K562 (cell line): ENCODE results near the gene ROR2. TPM values are rescaled to one million over a fixed set of nuclear protein-coding genes. Genes with fewer than 3 reads are reported as not detected.

Source experiments
- ATAC-seq: fragments of 200-7000 bp; cut with Tn5 transposase; 3 replicates; pipeline ENCODE4 v1.9.1; 2020; ENCODE audit warnings: moderate library complexity
- BruUV-seq: library from RNA; stranded (reverse); fragments of 400-500 nt; replicated peaks from 2 replicates; lab custom pipeline; 2021; lab: Mats Ljungman, UMichigan
- CTCF ChIA-PET: fragments of 300-600 bp; formaldehyde crosslinking; extraction: SDS; loops from one replicate; lab custom pipeline; 2021; ENCODE audit warnings: low intra/inter-chr PET ratio; lab: Yijun Ruan, JAX
- POLR2A ChIA-PET: fragments of 300-600, 350-650 bp; sonication (Branson Sonifier 250); formaldehyde crosslinking; extraction: SDS; loops from one replicate; lab custom pipeline; 2021; ENCODE audit warnings: antibody characterized with exemption, inconsistent platforms; lab: Yijun Ruan, JAX
- DNase-seq, 4 experiments: peaks; one replicate each; pipeline versions ENCODE4 v3.0.0 to v3.0.0-alpha.2; 2011 to 2018; ENCODE audit warnings: low spot score in 3 of 4, mixed read lengths in 3 of 4; ENCODE audit errors: extremely low read depth in 1 of 4
- FAIRE-seq: peaks from 2 replicates; lab custom pipeline; 2011; peaks lifted over from hg19 to GRCh38; lab: Jason Lieb, UNC
- H2AFZ ChIP-seq: 2 replicates; pipeline ENCODE4 v1.6.0; 2011; ENCODE audit warnings: low read depth, low read length, control low read depth, inconsistent platforms
- H3K27ac ChIP-seq: fragments of 200-600 bp; 3 replicates; pipeline ENCODE4 v1.8.0; 2011; ENCODE audit warnings: low read depth, mild to moderate bottlenecking, control low read depth, inconsistent platforms, low read length, moderate library complexity, mixed read lengths; ENCODE audit errors: extremely low read depth
- H3K27me3 ChIP-seq, 2 experiments: fragments of 300-600 bp in 1 of 2; 2 replicates in 1 of 2; 3 replicates in 1 of 2; pipeline versions ENCODE4 v1.6.0 to v1.8.0; 2011; ENCODE audit warnings: inconsistent platforms in 2 of 2, low read length in 2 of 2, mild to moderate bottlenecking in 1 of 2, mixed read lengths in 1 of 2, moderate library complexity in 1 of 2; ENCODE audit not compliant: control insufficient read depth in 2 of 2, insufficient read depth in 2 of 2
- H3K36me3 ChIP-seq: fragments of 300-600 bp; 3 replicates; pipeline ENCODE4 v1.8.0; 2011; ENCODE audit warnings: mild to moderate bottlenecking, low read length, inconsistent platforms; ENCODE audit not compliant: control insufficient read depth, insufficient read depth
- H3K4me1 ChIP-seq, 2 experiments: fragments of 200-600 bp in 1 of 2; replicated peaks in 1 of 2; 2 replicates in 1 of 2; 3 replicates in 1 of 2; pipeline versions ENCODE4 v1.5.1 to v1.8.0; 2011; ENCODE audit warnings: inconsistent platforms in 2 of 2, low read length in 2 of 2, mild to moderate bottlenecking in 1 of 2, mixed read lengths in 1 of 2, moderate library complexity in 1 of 2; ENCODE audit not compliant: control insufficient read depth in 2 of 2, insufficient read depth in 2 of 2
- H3K4me2 ChIP-seq: 2 replicates; pipeline ENCODE4 v1.6.1; 2011; ENCODE audit warnings: low read length, control low read depth, inconsistent platforms, mixed read lengths; ENCODE audit not compliant: insufficient read depth
- H3K4me3 ChIP-seq: fragments of 200-600 bp; sonication (generic), shearing (Covaris generic); 2 replicates; pipeline ENCODE4 v1.5.1; 2016; ENCODE audit warnings: control low read depth, inconsistent platforms
- H3K79me2 ChIP-seq: fragments of 200-600 bp; 3 replicates; pipeline ENCODE4 v1.8.0; 2011; ENCODE audit warnings: low read length, inconsistent platforms; ENCODE audit not compliant: control insufficient read depth, insufficient read depth
- H3K9ac ChIP-seq, 2 experiments: 2 replicates each; pipeline versions ENCODE4 v1.6.0 to v1.6.1; 2011; ENCODE audit warnings: low read depth in 2 of 2, low read length in 2 of 2, control low read depth in 1 of 2, inconsistent platforms in 1 of 2, mild to moderate bottlenecking in 1 of 2, mixed read lengths in 1 of 2; ENCODE audit not compliant: insufficient read depth in 1 of 2
- H3K9me1 ChIP-seq: one replicate; pipeline ENCODE4 v1.6.0; 2011; ENCODE audit warnings: inconsistent platforms, mild to moderate bottlenecking, low read length, moderate library complexity; ENCODE audit not compliant: control insufficient read depth, insufficient read depth
- H3K9me3 ChIP-seq: replicated peaks from 2 replicates; pipeline ENCODE4 v1.5.1; 2011; ENCODE audit warnings: low read depth, low read length, inconsistent platforms; ENCODE audit not compliant: control insufficient read depth, insufficient read depth
- H4K20me1 ChIP-seq: replicated peaks from 2 replicates; pipeline ENCODE4 v1.6.1; 2011; ENCODE audit warnings: low read length, inconsistent platforms, mixed read lengths; ENCODE audit not compliant: control insufficient read depth, insufficient read depth
- ARHGAP35 ChIP-seq: fragments of 450-650 bp; IDR thresholded peaks from 2 replicates; pipeline ENCODE4 v1.6.1; 2018; ENCODE audit not compliant: partially characterized antibody
- ARNT ChIP-seq, 2 experiments: fragments of 450-650 bp; IDR thresholded peaks; 2 replicates each; pipeline ENCODE4 v1.6.1; 2016; ENCODE audit warnings: mild to moderate bottlenecking in 1 of 2
- ATF1 ChIP-seq, 2 experiments: fragments of 450-650 bp in 1 of 2; IDR thresholded peaks; 2 replicates each; pipeline ENCODE4 v1.6.1; 2016; ENCODE audit warnings: missing compliant biosample characterization in 1 of 2, missing genetic modification characterization in 1 of 2
- FOXA3 ChIP-seq, 2 experiments: fragments of 450-650 bp in 1 of 2; sonication (generic) in 1 of 2; formaldehyde crosslinking; IDR thresholded peaks in 1 of 2; conservative IDR thresholded peaks in 1 of 2; 2 replicates each; pipeline versions ENCODE4 v1.4.0 to v1.8.0; 2020 to 2022; ENCODE audit warnings: mild to moderate bottlenecking in 2 of 2, missing genetic modification reagents in 1 of 2
- HBP1 ChIP-seq: fragments of 450-650 bp; formaldehyde crosslinking; IDR thresholded peaks from 2 replicates; pipeline ENCODE4 v1.4.0; 2022; ENCODE audit warnings: missing genetic modification characterization
- HDGF ChIP-seq: fragments of 450-650 bp; IDR thresholded peaks from 2 replicates; pipeline ENCODE4 v1.6.1; 2016
- KAT2B ChIP-seq: IDR thresholded peaks from one replicate; pipeline ENCODE4 v1.6.1; 2012; ENCODE audit warnings: low read depth, mild to moderate bottlenecking, control low read depth, inconsistent platforms, low read length, moderate library complexity
- KDM1A ChIP-seq, 2 experiments: fragments of 450-650 bp; IDR thresholded peaks; 2 replicates each; pipeline ENCODE4 v1.6.1; 2016; ENCODE audit warnings: mild to moderate bottlenecking in 2 of 2
- SMARCA5 ChIP-seq: fragments of 450-650 bp; IDR thresholded peaks from 2 replicates; pipeline ENCODE4 v1.6.1; 2016
- SRSF7 ChIP-seq: fragments of 200-400 bp; formaldehyde crosslinking; optimal IDR thresholded peaks from 2 replicates; pipeline ENCODE3; 2017; ENCODE audit warnings: mild to moderate bottlenecking, low read depth, low read length
- WGBS: fragments of 100-300 bp; shearing (Covaris generic); methylation state at CpG from one replicate; pipeline ENCODE4 v1.1.6; 2016; ENCODE audit warnings: low coverage, mixed read lengths; ENCODE audit not compliant: insufficient coverage; ENCODE audit errors: missing lambda C conversion rate; 5-methylcytosine and 5-hydroxymethylcytosine counted together
- in situ Hi-C: fragments of 300-500 bp; cut with MboI; formaldehyde crosslinking; loops from 4 replicates; pipeline ENCODE4 v1.15.0; 2018; ENCODE audit warnings: inconsistent platforms, mixed read lengths
- intact Hi-C: fragments of 100-400 bp; cut with micrococcal nuclease; formaldehyde crosslinking; loops from 2 replicates; pipeline ENCODE4 v1.14.2; 2022
- polyA plus RNA-seq, 8 experiments: library from polyadenylated mRNA; depleted of rRNA in 4 of 8; stranded (reverse) in 5 of 8; unstranded in 3 of 8; fragments of >200 nt; fragmentation: Nextera tagmentation in 2 of 8; fragmentation: Illumina TruSeq in 1 of 8; extraction: Ambion mirVana in 2 of 8; extraction: Trizol in 1 of 8; gene quantifications; 2 replicates each; pipeline versions ENCODE4 v1.2.1 to v1.2.3, GENCODE V29; 2011 to 2014; ENCODE audit warnings: inconsistent platforms in 1 of 8, missing spikeins in 1 of 8
- total RNA-seq, 7 experiments: library from RNA; depleted of rRNA in 6 of 7; stranded (reverse); fragments of >200 nt in 6 of 7; fragmentation: Illumina TruSeq in 2 of 7; extraction: Trizol in 2 of 7; gene quantifications; 2 replicates each; pipeline versions ENCODE4 v1.2.1 to v1.2.3, GENCODE V29; 2011 to 2021; ENCODE audit warnings: low replicate concordance in 1 of 7
- TF ChIP-seq, protein P1 (sequence below): fragments of 250-450 bp; sonication (Bioruptor Pico); IDR thresholded peaks from 2 replicates; pipeline ENCODE4 v1.8.0; 2022; ENCODE audit warnings: inconsistent platforms, mild to moderate bottlenecking, moderate library complexity, borderline replicate concordance

ROR2 gene
- total and polyA plus RNA-seq, 9 of the 15 experiments (the other 6 are each of a cell fraction or from before 2014, with no cell fraction given): 5.6 to 33.8 (median 15.3) TPM

GRCh38 chr9:91899594-91899993, 50.4 kb downstream of the ROR2 start:
- FAIRE-seq (no peak), ATAC-seq (peak; percentile 0; the same call in 1 of the 3 replicates), DNase-seq (no peak)
- Histone ChIP-seq H2AFZ (0 out of 2 replicates have a peak overlapping the region, but pooled peaks have one; percentile 12), H3K4me3 (no peak overlapping the region; the same call in 1 of the 2 replicates), H3K27me3 (no peaks in the 10 kb centered on the region), H3K79me2 (peaks cover 96% of the 10 kb centered on the region), H3K27ac (peak overlapping the region; percentile 88), H3K9ac (peak overlapping the region; percentile 52 to 89; a peak in 3 of 4 replicates), H3K9me3 (no peaks in the 10 kb centered on the region), H3K36me3 (peaks cover 13% of the 10 kb centered on the region; the same call in 2 of the 3 replicates), H3K4me2 (peak overlapping the region; percentile 85), H4K20me1 (no peaks in the 10 kb centered on the region), H3K4me1 (peaks cover 72 to 83% of the 10 kb centered on the region in 2 experiments), H3K9me1 (no peaks in the 10 kb centered on the region)
- POLR2A ChIA-PET: interaction anchor here (1.0 to 1.7 kb wide), 3 partner anchors 9 to 46 kb away, joined by 3 to 6 read pairs (median 5); no protein-coding TSS in a partner anchor
- peak; percentile 22 for TF ChIP-seq ARHGAP35
- peak; percentile 81; the same call in 1 of the 2 replicates for TF ChIP-seq HDGF
- no peak for TF ChIP-seq SRSF7
- peak in 1 of 2 experiments; percentile 46; a peak in 1 of 4 replicates for TF ChIP-seq ARNT (IDR thresholded peaks at IDR 0.05)
- 0 out of 2 replicates have a peak, but pooled peaks have one; percentile 37 for TF ChIP-seq HBP1 (CRISPR knock-in tag)
- no peak for TF ChIP-seq KDM1A (IDR thresholded peaks at IDR 0.05)
- no peak for TF ChIP-seq ATF1 (CRISPR knock-in tag; IDR thresholded peaks at IDR 0.05)
- no peak for TF ChIP-seq ATF1 (tag; IDR thresholded peaks at IDR 0.05)
- peak; percentile 63; the same call in 1 of the 2 replicates for TF ChIP-seq SMARCA5
- TF ChIP-seq, protein P1, sequence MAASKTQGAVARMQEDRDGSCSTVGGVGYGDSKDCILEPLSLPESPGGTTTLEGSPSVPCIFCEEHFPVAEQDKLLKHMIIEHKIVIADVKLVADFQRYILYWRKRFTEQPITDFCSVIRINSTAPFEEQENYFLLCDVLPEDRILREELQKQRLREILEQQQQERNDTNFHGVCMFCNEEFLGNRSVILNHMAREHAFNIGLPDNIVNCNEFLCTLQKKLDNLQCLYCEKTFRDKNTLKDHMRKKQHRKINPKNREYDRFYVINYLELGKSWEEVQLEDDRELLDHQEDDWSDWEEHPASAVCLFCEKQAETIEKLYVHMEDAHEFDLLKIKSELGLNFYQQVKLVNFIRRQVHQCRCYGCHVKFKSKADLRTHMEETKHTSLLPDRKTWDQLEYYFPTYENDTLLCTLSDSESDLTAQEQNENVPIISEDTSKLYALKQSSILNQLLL (CRISPR knock-in tag): no peak
- TF ChIP-seq KAT2B: no peak
- 0 out of 4 replicates have a peak, but pooled peaks of 1 of the 2 experiments have one; percentile 17 for TF ChIP-seq FOXA3 (CRISPR knock-in tag; conservative IDR thresholded peaks at IDR 0.05 in 1 of 2, IDR thresholded peaks at IDR 0.05 in 1 of 2)
- intact Hi-C loops: no loop called here
- BruUV-seq: no TSS peak
- in situ Hi-C loops: no loop called here
- WGBS: 6% methylated on average over 9 of the region's 9 CpGs
- CTCF ChIA-PET: no interaction called here
